Stimulated activated CD4-positive, alpha-beta T cell treated with anti-CD3 and anti-CD28 coated beads, Interleukin-15, amount 100 ng/mL, for 1 hour (primary cell): ENCODE measurements around the gene SHANK1.
"Not testable (repeated sequence)": the region's sequence is repeated elsewhere in the genome, so short reads cannot be mapped to it uniquely, and the experiment has no call there.

Experiments
- DNase-seq, 2 donors: peaks; one replicate each; pipeline ENCODE4 v3.0.0-alpha.2; 2020; ENCODE audit warnings: low read depth in 1 of 2, low spot score in 1 of 2

SHANK1 gene

DNA sequence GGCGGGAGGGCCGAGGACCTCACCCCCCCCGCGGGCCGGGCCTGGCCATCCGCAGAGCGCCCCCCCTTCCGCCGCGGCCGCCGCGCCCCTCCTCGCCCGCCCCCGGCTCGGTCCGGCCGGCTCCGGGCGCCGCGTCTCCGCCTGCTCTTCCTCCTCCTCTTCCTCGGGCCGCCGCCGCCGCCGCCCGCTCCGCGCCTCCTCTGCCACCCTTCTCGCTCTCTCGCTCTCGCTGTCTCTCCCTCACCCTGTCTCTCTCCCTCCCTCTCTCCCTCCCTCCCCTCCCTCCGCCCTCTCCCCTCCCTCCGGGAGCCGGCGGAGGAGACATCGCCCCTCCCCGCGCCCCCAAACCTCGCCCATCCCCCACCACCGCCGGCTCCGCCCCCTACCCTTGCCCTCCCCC, at the start of gene SHANK1:
TSS of gene SHANK1 (minus strand) at position 237 of the 400 bp plus-strand sequence. CDS start 2,883 bp downstream, outside the sequence.
- DNase-seq = no peak

- no peak for DNase-seq
Observed at GRCh38 chr19:50768277-50768676, 48.7 kb upstream of the SHANK1 start.

GRCh38 chr19:50767263-50767662, 47.7 kb upstream of the SHANK1 start:
- DNase-seq = not testable (repeated sequence)

- not testable (repeated sequence) for DNase-seq
Observed at GRCh38 chr19:50766746-50767145, 47.1 kb upstream of the SHANK1 start.

- DNase-seq = no peak
Observed at GRCh38 chr19:50764409-50764808, 44.8 kb upstream of the SHANK1 start.

- not testable (repeated sequence) for DNase-seq
Observed at GRCh38 chr19:50763521-50763920, 43.9 kb upstream of the SHANK1 start.

GRCh38 chr19:50761501-50761900, 41.9 kb upstream of the SHANK1 start:
- DNase-seq = not testable (repeated sequence)

DNA sequence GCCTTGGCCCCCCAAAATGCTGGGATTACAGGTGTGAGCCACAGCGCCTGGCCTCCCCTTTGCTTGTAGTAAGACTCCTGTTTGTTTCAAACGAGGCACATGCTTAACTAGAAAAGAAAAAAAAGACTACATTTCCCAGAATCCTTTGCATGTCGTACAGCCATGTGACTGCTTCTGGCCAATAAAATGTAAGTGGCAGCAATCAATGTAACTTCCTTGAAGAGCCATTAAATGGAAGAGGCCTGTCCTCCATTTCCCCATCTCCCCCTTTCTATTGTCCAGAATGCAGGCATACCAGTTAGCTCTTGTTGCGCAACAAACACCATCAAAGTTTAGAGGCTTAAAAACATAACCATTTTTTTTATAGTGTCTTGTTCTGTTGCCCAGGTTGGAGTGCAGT, 40.3 kb upstream of the SHANK1 start:
- DNase-seq = no peak

GRCh38 chr19:50759076-50759475, 39.5 kb upstream of the SHANK1 start:
- DNase-seq = not testable (repeated sequence)

- DNase-seq = not testable (repeated sequence)
Observed at GRCh38 chr19:50757624-50758023, 38.0 kb upstream of the SHANK1 start.

- DNase-seq = not testable (repeated sequence)
Observed at GRCh38 chr19:50756244-50756643, 36.6 kb upstream of the SHANK1 start.

- DNase-seq = no peak
Observed at GRCh38 chr19:50753879-50754278, 34.3 kb upstream of the SHANK1 start.

DNA sequence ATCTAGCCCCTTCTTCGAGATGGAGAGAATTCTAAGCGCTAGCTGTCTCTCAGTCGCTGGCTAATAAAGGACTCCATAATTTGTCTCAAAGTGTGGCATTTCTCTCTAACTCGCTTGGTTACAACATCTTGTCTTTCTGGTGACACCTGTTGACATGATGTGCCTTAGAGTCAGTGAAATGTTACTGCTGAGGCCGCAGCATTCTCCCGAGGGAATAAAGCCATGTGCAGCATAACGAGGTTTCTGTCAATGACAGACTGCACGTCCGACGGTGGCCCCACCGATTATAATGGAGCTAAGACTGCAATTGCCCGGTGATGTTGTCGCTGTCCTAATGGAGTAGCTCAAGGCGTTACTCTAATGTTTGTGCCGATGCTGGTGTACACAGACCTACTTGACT, 30.4 kb upstream of the SHANK1 start:
- DNase-seq = no peak

DNA sequence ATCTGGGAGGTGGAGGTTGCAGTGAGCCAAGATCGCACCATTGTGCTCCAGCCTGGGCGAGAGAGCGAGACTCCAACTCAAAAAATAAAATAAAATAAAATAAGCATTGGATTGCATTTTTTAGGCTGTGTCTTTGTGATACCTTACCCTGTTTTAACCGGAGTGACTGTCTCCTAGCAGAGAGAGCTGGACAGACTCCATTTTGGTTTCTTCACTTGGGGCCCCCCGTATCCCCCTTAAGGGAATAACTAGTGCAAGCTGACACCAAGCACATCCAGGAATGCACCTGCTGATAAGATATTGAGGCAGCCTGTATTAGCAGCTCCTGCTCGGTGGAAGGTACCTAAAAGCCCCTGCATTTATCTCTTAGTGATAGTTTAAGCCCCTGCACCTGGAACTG, 29.9 kb upstream of the SHANK1 start:
- DNase-seq = no peak

DNA sequence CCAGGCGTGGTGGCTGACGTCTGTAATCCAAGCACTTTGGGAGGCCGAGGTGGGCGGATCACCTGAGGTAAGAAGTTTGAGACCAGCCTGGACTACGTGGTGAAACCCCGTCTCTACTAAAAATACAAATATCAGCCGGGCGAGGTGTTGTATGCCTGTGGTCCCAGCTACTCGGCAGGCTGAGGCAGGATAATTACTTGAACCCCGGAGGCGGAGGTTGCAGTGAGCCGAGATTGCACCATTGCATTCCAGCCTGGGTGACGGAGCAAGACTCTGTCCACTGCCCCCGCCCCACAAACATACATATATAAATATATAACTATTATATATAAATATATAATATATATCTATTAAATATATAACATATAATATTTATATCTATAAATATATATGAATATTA, 27.5 kb upstream of the SHANK1 start:
- not testable (repeated sequence) for DNase-seq

- DNase-seq = no peak
Observed at GRCh38 chr19:50745221-50745620, 25.6 kb upstream of the SHANK1 start.

DNA sequence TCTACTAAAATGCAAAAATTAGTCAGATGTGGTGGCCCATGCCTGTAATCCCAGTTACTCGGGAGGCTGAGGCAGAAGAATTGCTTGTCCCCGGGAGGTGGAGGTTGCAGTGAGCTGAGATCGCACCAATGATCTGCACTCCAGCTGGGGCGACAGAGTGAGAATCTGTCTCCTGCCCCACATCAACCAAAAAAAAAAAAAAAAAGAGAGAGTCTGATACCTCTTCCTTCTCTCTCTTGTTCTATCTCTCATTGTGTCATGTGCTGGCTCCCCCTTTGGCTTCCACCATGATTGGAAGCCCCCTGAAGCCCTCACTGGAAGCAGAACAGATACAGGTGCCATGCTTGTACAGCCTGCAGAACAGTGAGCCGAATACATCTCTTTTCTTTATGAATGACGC, 23.9 kb upstream of the SHANK1 start:
- no peak for DNase-seq

DNA sequence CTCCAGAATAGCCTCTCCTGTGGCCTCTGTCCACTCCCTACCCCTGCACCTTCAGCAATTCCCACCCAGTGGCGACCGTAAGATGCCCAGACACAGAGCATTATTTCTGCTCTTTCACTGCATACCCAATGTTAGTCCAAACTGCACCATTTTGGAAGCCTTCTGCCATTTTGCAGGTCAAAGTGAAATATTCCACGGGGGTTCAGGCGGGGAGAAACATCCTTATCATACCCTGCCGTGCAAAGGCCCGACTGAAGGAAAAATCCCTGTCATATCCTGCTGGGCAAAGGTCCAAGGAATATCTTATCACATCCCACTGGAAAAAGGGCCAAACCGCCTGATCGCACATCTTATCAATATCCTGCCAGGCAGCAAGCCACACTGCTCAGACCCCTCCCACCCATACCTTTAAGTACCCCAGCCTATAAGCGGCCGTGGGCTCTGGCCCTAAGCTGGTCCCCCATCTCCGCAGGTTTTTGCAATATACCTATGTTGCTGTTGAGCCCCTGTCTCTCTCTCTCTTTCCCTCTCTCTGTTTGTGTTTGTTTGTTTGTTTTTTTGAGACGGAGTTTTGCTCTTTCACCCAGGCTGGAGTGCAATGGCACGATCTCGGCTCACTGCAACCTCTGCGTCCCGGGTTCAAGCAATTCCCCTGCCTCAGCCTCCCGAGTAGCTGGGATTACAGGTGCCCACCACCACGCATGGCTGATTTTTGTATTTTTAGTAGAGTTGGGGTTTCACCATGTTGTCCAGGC, 21.8 kb upstream of the SHANK1 start:
- DNase-seq = no peak

DNA sequence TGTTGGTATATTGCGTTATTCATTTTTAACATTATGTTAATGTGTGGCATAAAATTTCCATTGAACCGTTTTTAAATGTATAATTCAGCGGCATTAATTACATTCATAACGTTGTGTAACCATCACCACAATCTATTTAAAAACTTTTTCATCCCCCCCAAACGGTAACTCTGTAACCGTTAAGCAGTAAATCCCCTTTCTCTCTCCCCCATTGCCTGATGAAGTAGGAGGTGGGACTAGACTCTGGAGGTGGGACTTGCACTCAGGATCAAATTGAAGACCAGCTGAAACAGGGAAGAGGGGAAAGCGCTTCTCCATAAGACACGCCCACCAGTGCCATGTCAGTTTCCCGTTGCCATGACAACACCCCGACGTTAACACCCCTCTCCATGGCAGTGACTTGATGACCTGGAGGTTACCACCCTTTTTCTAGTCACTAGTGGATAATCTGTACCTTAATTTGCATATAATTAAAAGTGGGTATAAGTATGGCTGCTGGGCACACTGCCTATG, 20.4 kb upstream of the SHANK1 start:
- DNase-seq = no peak

- no peak for DNase-seq
Observed at GRCh38 chr19:50739132-50739913, 19.7 kb upstream of the SHANK1 start.

DNA sequence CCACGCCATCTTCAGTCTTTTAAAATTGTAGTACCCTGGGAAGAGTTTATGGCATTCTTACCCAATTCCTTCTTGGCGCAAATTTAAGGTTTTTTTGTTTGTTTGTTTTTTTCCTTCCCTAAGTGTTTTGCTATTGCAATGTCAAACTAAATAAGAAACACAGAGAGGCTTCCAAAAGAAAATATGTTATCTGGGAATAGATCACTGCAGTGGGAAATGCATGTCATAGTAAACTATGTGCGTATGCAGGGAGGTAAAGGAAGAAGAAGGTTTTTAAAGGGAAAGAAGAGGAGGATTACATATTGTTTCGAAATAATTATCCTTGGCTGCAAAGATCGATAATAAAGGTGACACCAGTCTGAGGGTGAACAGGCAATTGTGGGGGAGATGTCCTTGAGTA, 16.7 kb upstream of the SHANK1 start:
- no peak for DNase-seq

GRCh38 chr19:50735869-50736268, 16.3 kb upstream of the SHANK1 start:
- no peak for DNase-seq
